Skin of body (tissue), 2 donors: ENCODE measurements around the gene RELCH. TPM values are rescaled to one million over a fixed set of nuclear protein-coding genes. Genes with fewer than 3 reads are reported as not detected.
A peak's percentile ranks its signal among the peaks of the same experiment; 100 is the strongest.

ENCODE experiments used
- DNase-seq: peaks from one replicate; lab custom pipeline; 2025; lab: John Stamatoyannopoulos, UW
- total RNA-seq: library from RNA; depleted of rRNA; stranded (reverse); fragments of >200 nt; gene quantifications from one replicate; pipeline ENCODE4 v1.2.3, GENCODE V29; 2014

Gene RELCH
- total RNA-seq, 1 donor from 2014 or later, result 39.7 TPM

GRCh38 chr18:62258093-62258492, 71.0 kb downstream of the RELCH start:
- DNase-seq, result no peak

GRCh38 chr18:62258616-62259015, 71.6 kb downstream of the RELCH start:
- DNase-seq, result no peak

DNA sequence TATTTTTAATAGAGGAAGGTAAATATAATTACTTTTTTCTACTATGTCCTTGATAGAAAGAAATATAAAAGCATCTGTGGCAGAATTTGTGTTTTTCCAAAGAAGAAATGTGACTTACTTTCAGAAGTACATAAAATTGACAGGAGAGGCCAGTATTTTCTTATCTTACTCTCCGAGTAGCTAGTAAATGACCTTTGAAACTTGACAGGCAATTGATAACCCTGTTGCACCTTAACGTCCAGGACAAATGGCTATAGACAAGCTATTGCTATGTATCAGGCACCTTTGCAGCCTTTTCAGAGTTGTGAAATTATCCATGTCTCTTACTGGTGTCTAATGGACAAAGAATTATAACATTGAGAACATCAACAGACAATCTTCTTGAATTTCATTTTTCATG, 75.0 kb downstream of the RELCH start:
- DNase-seq, result no peak

GRCh38 chr18:62264984-62265383, 77.9 kb downstream of the RELCH start:
- no peak for DNase-seq

- no peak for DNase-seq
Measured at GRCh38 chr18:62277045-62277444, 90.0 kb downstream of the RELCH start.

GRCh38 chr18:62279561-62279960, 92.5 kb downstream of the RELCH start:
- DNase-seq, result no peak

DNA sequence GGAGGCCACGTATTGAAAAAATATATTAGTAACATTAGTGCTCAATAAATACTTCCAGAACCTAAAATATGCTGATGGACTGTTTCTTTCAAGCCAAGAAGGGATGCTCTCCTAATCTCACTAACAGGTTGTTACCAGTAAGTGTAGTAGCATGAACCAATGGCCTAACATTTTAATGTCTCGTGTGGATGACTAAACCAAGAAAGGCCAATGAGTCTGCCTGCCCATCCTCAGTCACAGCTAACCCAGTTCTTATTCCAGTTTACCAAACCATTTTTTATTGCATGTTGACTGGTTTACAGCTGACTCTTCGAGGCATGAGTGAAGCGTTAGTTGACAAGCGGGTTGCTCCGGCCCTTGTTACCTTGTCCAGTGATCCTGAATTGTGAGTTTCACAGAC, 93.0 kb downstream of the RELCH start:
- DNase-seq, result no peak

- no peak for DNase-seq
Measured at GRCh38 chr18:62280786-62281185, 93.7 kb downstream of the RELCH start.

DNA sequence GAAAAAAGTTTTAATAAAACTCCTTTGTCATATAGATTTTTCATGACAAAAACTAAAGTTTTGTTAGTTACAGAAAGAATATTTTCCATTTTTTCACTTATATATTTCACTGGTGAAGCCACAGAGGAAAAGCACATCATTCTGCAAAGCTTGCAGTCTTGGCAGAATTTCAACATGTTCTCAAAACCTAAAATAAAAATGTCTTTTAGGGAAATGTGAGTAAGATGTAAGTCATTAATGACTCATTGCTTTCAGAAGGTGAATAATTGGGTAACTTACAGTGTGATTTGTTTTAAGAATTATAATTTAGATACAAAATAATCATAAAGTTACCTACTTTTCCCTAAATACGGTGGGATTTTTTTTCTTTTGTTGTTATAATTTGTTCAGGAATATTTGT, 94.6 kb downstream of the RELCH start:
- peak; percentile 34 for DNase-seq

DNA sequence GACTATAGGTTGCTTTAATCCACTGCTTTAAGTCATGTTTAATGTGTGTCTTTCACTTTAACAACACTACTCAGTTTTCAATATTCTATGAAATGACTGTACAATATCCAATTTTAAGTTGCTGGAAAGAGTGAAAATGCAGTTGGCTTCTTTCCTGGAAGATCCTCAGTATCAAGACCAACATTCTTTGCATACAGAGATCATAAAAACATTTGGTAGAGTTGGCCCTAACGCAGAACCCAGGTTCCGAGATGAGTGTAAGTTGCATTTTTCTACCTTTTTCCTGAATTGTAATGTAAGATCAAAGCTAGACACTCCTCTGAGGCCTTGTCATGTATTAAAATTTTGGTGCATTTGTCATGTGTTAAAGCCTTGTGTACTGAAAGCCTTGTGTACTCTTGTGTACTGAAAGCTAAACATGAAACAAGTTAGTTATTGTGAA, 95.2 kb downstream of the RELCH start:
- peak; percentile 68 for DNase-seq

DNA sequence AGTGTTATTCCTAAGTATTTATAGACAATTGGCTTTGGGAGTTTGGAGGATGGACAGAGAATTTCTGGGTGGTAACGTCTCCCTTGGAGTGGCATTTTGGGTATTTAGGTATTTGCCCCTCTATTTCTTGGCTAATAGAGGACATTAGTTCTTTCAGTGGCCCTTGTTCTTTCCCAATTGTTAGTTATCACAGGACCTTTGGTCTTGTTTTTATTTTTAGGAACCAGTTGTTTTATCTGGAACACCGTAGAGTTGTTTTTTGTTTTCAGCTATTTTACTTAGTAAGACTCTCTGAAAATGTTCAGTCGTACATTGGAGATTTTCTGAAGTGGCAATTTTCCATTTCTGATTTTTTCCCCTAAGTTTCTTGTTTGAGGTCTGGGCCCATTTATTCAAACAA, 97.6 kb downstream of the RELCH start:
- DNase-seq, result no peak

DNA sequence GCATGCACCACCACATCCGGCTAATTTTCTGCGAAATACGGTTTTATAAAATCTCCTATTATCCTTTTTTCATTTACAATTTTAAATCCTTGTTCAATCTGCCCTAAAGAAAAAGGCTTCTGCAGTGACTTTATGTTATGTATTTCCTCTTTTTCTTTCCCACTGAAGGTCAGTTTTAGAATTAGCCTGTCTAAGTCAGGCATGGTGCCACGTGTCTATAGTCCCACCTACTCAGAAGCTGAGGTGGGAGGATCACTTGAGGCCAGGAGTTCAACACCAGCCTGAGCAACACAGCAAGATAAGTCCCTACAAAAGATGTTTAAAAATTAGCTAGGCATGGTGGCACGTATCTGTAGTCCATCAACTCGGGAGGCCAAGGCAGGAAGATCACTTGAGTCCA, 98.2 kb downstream of the RELCH start:
- DNase-seq, result no peak

DNA sequence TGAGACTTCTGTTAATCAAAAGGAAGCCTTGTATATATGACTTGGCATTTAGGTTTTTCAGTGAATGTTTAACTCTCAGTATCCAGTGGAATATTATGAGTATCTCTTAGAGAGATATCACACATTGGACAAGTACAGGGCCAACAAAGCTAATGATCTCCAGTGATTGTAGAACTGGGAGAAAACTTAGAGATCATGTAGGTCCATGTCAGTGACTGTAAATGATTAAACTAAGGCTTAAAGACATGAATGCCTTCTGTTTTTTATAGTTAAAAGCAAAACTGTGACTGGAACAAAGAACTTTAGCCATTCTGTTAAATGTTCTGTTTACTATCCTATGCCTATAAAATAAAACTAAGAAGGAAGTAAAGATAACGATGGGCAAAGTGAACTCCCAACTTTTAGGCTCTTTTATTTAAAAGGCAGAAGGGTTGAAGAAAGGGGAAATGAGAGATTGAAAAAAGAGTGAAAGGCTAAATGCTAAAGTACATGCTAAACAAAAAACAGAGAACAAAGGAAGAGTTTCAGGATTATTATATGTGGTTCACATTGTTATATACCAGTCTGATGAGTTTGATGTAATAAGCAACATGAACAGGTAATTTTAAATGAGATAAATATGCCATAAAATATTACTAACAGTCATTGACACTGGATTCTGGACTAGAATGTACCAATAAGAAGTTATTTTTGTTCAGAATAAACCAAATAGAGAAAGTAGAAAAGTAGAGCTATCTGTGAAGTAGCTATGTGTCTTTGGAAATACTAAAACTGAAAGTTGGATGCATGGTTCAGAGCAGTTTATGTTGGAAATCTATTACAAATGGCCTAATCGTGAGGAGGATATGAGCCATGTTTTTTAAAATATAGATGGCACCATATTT, 101.0 kb downstream of the RELCH start:
- DNase-seq, result no peak

- no peak for DNase-seq
Measured at GRCh38 chr18:62288665-62289008, 101.6 kb downstream of the RELCH start.

GRCh38 chr18:62289047-62289446, 102.0 kb downstream of the RELCH start:
- no peak for DNase-seq

DNA sequence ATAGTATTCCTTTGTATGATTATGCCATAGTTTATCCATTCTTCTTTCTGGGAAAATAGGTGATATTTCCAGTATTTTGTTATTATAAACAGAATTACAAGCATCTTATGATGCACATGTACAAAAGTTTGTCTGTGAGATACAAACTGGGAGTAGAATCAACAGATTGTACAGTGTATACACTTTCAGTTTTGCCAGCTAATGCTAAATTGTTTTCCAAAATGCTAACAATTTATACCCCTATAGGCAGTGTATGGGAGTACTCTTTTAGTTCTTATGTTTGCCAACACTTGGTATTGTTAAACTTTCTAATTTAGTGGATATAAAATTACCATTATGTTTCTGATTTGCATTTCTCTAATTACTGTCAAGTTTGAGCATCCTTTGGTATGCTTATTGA, 107.0 kb downstream of the RELCH start:
- no peak for DNase-seq

DNA sequence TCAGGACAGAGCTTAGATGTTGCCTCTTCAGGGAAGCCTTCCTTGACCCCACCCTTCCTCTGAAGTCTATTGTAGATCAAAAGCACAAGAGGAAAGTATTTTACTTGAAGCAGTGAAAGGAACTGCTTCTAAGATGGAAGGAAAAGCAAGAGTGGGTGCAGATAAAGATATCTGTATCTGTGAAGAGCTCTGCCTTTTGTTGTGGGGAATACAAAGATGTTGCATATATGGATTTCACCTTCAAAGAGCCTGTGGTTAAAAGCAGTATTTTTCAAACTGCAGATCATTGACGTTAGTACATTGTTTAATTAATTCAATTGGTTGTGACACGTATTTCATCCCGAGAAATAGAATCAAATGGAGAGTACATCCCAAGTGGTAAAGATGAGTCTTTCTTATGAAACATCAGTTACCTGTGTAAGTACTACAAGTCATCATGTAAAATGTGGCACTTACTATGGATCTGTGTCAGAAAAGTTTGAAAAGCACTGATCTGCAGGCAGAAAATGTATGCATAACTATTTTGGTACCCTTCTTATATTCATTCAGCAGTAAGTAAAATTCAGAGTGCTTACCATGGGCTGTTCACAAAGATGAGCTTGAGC, 113.4 kb downstream of the RELCH start:
- no peak for DNase-seq

DNA sequence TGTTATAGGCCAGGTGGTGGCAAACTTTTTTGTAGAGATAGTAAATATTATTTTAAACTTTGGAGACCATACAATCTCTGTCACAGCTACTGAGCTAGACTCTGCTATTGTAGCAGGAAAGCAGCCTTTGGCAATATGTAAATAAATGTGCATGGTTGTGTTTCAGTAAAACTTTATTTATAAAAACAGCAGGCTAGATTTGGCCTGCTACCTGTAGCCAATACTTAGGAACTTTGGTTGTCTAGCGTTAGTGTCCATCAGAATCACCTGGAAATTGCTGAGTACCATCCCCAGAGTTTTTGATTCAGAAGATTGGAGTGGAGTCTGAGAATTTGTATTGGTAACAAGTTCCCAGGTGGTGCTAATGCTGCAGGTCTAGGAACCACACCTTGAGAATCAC, 114.3 kb downstream of the RELCH start:
- DNase-seq, result no peak

DNA sequence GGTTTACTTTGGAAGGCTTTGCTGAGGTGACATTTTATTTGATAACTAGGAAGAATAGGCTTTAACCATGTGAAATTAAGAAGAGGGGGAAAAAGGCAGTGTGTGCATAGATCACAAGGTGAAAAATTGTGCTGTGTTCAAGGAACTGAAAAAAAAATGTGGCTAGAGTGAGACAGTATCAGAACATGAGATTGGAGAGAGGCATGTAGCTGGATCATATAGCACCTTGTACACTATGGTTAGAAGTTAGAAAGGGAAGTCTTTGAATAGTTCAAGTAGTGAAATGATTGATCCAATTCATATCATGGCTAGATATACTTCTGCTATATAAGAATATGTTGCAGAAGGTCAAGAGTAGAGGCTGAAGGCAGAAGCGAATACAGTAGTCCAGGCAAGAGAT, 125.8 kb downstream of the RELCH start:
- no peak for DNase-seq

DNA sequence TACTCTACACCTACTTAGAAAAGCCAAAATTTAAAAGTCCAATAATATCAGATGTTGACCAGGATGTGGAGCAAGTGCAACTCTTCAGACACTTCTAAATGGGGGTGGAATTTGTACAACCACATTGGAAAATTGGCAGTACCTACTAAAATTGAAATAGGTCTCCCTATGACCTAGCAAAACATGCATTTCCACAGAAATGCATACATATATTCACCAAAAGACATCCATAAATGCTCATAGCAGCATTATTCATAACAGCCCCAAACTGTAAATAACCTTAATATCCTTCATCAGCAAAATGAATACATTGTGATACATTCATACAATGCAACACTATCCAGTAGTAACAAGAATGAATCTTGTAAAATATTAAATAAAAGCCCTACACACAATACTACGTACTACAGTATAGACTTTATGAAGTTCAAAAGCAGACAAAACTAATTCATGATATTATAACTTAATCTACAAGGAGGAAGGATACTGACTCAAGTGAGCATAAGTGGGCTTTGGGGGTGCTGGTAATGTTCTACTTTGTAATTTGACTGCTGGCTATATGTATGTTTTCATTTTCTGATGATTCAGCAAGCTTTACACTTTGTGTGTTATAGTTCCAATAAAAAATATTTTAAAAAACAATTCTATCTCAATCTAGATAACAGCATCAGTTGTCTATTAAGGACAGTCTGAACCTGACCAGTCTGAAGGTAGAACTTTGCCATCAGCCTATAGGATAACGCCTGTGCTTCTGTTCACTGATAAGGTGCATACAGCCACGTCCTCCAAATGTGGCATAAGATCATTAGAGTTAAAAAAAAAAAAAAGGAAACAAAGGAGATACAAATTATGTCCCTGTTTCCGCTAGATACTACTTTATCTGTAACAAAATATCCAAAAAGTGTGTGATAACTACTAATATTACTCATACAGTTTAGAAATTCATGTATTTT, 131.4 kb downstream of the RELCH start:
- DNase-seq, result no peak

GRCh38 chr18:62321201-62321600, 134.1 kb downstream of the RELCH start:
- DNase-seq, result no peak
